ENCODE measurements around the gene LPAR1. TPM values are rescaled to one million over a fixed set of nuclear protein-coding genes. Genes with fewer than 3 reads are reported as not detected.

LPAR1 gene
- total and polyA plus RNA-seq, 2 donors (not counting 1 experiment from before 2014, with no cell fraction given) = 0.06 TPM; not detected in 1

GRCh38 chr9:111016016-111016415 is 22.3 kb downstream of the LPAR1 start:
- no peak overlapping the region for H3K9ac ChIP-seq (ENCODE audit: low read length)
- ChIA-PET CTCF (no interaction called here), POLR2A (no interaction called here)
- no peaks in the 10 kb centered on the region for H3K27me3 ChIP-seq (replicated peaks in 1 of 4; ENCODE audit: control extremely low read depth in 1 of 4, control insufficient read depth in 3 of 4, insufficient read depth in 4 of 4, low read length in 3 of 4)
- H3K27ac ChIP-seq (ENCODE audit: low read length in 2 of 2) = no peak overlapping the region
- DNase-seq = no peak
- H3K4me3 ChIP-seq (ENCODE audit: control extremely low read depth in 1 of 5, extremely low read depth in 1 of 5, insufficient read depth in 1 of 5, low read depth in 2 of 5, low read length in 4 of 5) = no peak overlapping the region
- H3K4me1 ChIP-seq (ENCODE audit: control insufficient read depth in 2 of 2, insufficient read depth in 2 of 2, low read length in 2 of 2) = no peaks in the 10 kb centered on the region
- no peaks in the 10 kb centered on the region for H3K9me3 ChIP-seq (ENCODE audit: control extremely low read depth in 1 of 3, control insufficient read depth in 2 of 3, insufficient read depth in 1 of 3, low read length in 2 of 3)
- no peak overlapping the region for H2AFZ ChIP-seq (ENCODE audit: insufficient read depth, low read depth, low read length, poor library complexity, severe bottlenecking)
- TF ChIP-seq EZH2 (IDR thresholded peaks at IDR 0.05; ENCODE audit: borderline replicate concordance, insufficient read depth, low read depth, low read length, poor library complexity, severe bottlenecking) (no peak), CTCF (IDR thresholded peaks at IDR 0.05) (no peak)
- H3K36me3 ChIP-seq (replicated peaks in 1 of 2; ENCODE audit: control extremely low read depth in 1 of 2, control insufficient read depth in 1 of 2, extremely low read depth in 1 of 2, insufficient read depth in 2 of 2, low read length in 1 of 2) = no peaks in the 10 kb centered on the region
- no peak overlapping the region for H3K4me2 ChIP-seq (replicated peaks; ENCODE audit: low read depth, low read length, poor library complexity, severe bottlenecking)
- Mint-ChIP-seq H3K9me3 (ENCODE audit: insufficient read depth) (peaks cover 2% of the 10 kb centered on the region), H3K27me3 (no peaks in the 10 kb centered on the region), H3K27ac (no peak overlapping the region), H3K4me3 (no peak overlapping the region), H3K4me1 (no peaks in the 10 kb centered on the region)
- no peaks in the 10 kb centered on the region for H3K79me2 ChIP-seq (ENCODE audit: control insufficient read depth, insufficient read depth, low read length)
- ATAC-seq (ENCODE audit: low read depth) = no peak
- no peaks in the 10 kb centered on the region for H4K20me1 ChIP-seq (ENCODE audit: control insufficient read depth, insufficient read depth, low read length, poor library complexity, severe bottlenecking)
- whole genome bisulfite sequencing (ENCODE audit: insufficient coverage) = 83% methylated on average over 1 of the region's 1 CpG
- intact Hi-C loops (cut with micrococcal nuclease) = no loop called here

- Histone ChIP-seq H3K79me2 (ENCODE audit: control insufficient read depth, insufficient read depth, low read length) (no peaks in the 10 kb centered on the region), H3K27ac (ENCODE audit: low read length in 2 of 2) (no peak overlapping the region), H3K36me3 (replicated peaks in 1 of 2; ENCODE audit: control extremely low read depth in 1 of 2, control insufficient read depth in 1 of 2, extremely low read depth in 1 of 2, insufficient read depth in 2 of 2, low read length in 1 of 2) (no peaks in the 10 kb centered on the region), H3K4me2 (replicated peaks; ENCODE audit: low read depth, low read length, poor library complexity, severe bottlenecking) (no peak overlapping the region), H3K9ac (ENCODE audit: low read length) (no peak overlapping the region), H3K9me3 (ENCODE audit: control extremely low read depth in 1 of 3, control insufficient read depth in 2 of 3, insufficient read depth in 1 of 3, low read length in 2 of 3) (no peaks in the 10 kb centered on the region), H4K20me1 (ENCODE audit: control insufficient read depth, insufficient read depth, low read length, poor library complexity, severe bottlenecking) (no peaks in the 10 kb centered on the region), H3K27me3 (replicated peaks in 1 of 4; ENCODE audit: control extremely low read depth in 1 of 4, control insufficient read depth in 3 of 4, insufficient read depth in 4 of 4, low read length in 3 of 4) (no peaks in the 10 kb centered on the region), H3K4me1 (ENCODE audit: control insufficient read depth in 2 of 2, insufficient read depth in 2 of 2, low read length in 2 of 2) (no peaks in the 10 kb centered on the region), H3K4me3 (ENCODE audit: control extremely low read depth in 1 of 5, extremely low read depth in 1 of 5, insufficient read depth in 1 of 5, low read depth in 2 of 5, low read length in 4 of 5) (no peak overlapping the region), H2AFZ (ENCODE audit: insufficient read depth, low read depth, low read length, poor library complexity, severe bottlenecking) (no peak overlapping the region)
- Mint-ChIP-seq H3K4me1 (no peaks in the 10 kb centered on the region), H3K9me3 (ENCODE audit: insufficient read depth) (peaks cover 2% of the 10 kb centered on the region), H3K4me3 (no peak overlapping the region), H3K27me3 (no peaks in the 10 kb centered on the region), H3K27ac (no peak overlapping the region)
- TF ChIP-seq EZH2 (IDR thresholded peaks at IDR 0.05; ENCODE audit: borderline replicate concordance, insufficient read depth, low read depth, low read length, poor library complexity, severe bottlenecking) = no peak
- TF ChIP-seq CTCF (IDR thresholded peaks at IDR 0.05) = no peak
- ChIA-PET POLR2A (no interaction called here), CTCF (no interaction called here)
- DNase-seq = no peak
- no CpG with 5 or more reads among the region's 1 CpG for WGBS (ENCODE audit: insufficient coverage)
- ATAC-seq (ENCODE audit: low read depth) = no peak
- intact Hi-C loops (cut with micrococcal nuclease) = no loop called here
Observed at GRCh38 chr9:111013707-111014106, 24.6 kb downstream of the LPAR1 start.

All from B cell (primary cell).